HG03103 (cell line): Measurements from ENCODE around the gene CBR4.
"Not testable (repeated sequence)": the region's sequence is repeated elsewhere in the genome, so short reads cannot be mapped to it uniquely, and the experiment has no call there.

Source experiments
- ATAC-seq: cut with Tn5 transposase; IDR thresholded peaks from one replicate; pipeline ENCODE4 v1.9.1; 2021; ENCODE audit warnings: low read depth; ENCODE audit not compliant: unreplicated experiment

The CBR4 gene

DNA sequence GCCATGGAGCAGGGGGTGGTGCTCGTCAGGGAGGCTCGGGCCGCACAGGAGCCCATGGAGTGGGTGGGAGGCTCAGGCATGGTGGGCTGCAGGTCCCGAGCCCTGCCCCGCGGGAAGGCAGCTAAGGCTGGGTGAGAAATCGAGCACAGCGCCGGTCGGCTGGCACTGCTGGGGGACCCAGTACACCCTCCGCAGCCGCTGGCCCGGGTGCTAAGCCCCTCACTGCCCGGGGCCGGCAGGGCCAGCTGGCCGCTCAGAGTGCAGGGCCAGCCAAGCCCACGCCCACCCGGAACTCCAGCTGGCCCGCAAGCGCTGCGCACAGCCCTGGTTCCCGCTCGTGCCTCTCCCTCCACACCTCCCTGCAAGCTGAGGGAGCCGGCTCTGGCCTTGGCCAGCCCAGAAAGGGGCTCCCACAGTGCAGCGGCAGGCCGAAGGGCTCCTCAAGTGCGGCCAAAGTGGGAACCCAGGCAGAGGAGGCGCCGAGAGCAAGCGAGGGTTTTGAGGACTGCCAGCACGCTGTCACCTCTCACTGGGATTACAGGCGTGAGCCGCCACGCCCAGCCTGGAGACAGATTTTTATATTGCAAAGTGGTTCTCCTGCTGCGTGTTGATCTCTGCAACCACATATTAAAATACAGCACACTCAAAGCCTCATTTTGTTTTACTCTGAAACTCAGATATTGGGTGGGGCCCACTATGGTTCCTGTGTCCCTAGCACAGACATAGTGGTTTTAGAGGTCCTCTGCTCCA lies 26.0 kb upstream of the CBR4 start:
- ATAC-seq, result not testable (repeated sequence)

DNA sequence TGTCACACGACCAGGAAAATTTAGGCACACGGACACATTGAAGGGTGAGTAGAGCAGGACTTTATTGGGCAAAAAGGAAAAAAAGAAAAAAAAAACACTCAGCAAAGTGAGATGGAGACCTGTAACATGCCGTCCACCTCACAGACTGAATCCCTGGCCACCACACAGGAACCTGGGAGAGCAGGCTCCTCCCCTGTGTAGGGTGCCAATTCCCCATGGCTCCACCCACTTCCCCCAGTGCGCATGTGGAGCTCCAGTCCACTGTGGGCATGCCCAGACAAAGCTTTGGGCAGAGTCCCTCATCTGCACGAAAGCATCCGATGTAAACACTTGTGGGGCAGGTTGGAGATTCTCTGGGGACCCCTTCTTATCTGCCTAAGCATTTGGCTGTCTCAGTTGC lies 23.6 kb upstream of the CBR4 start:
- no peak for ATAC-seq

DNA sequence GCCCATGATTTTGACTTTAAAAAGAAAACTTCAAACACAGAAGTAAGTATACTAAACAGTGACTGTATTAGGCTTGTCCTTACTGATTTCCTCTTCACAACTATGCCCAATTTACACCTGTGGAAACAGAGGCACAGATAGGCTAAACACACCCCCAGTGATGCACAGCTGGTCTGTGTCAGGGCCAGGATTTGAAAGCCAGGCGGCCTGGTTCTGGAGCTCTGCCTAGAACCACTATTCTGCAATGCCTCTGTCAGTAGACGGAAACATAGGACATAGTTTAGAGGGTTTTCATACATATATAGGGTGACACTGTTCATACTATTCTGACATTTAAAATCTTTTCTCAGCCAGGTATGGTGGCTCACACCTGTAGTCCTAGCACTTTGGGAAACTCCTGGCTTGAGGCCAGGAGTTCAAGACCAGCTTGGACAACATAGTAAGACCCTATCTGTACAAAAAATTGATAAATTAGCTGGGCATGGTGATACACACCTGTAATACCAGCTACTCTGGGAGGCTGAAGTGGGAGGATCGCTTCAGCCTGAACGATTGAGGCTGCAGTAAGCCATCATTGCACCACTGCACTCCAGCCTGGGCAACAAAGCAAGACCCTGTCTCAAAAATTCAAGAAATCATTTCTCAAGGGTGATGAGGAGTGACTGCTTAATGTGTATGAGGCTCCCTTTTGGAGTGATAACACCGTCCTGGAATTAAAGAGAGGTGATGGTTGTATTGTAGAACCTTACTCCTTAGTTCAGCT lies 23.0 kb upstream of the CBR4 start:
- no peak for ATAC-seq

- no peak for ATAC-seq
These were observed 22.1 kb upstream of the CBR4 start for GRCh38 chr4:169032194-169032593.

GRCh38 chr4:169031392-169031791 lies 21.3 kb upstream of the CBR4 start:
- no peak for ATAC-seq

DNA sequence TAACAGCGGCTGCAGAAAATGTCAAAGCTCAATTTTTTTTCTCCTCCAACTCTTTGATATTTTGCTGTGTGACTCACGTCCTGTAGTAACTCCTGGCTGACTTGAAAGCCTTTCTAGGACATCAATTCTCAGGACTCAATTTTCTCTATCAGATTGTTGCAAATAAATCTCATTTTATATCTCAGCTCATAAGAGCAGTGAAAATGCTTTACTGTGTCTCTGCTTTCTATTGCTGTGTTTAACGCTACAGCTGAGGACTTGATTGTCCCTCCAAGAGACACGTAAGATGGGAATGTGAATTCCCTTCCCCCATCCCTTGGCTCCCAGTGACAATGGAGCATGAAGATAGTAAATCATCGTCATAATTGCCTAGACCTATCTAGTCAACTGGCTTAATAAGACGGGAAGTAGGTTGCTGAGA lies 20.5 kb upstream of the CBR4 start:
- ATAC-seq, result no peak

DNA sequence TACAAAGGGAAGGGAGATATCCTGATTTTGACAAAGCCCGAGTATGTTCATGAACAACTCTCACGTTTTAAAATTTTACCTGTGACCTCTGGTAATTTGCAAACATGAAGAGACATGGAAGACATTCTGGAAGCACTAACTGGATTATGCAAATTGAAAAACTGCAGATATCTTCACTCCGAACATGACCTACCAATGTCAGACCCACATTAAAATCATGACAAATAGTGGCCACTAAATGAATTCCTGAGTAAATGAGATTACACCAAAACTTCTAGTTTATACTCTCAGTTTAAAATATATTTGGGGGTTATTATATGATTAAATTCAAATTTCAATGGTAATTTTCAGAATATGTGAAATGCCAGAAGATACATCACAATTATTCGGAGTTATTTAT lies 19.9 kb upstream of the CBR4 start:
- ATAC-seq, result no peak

DNA sequence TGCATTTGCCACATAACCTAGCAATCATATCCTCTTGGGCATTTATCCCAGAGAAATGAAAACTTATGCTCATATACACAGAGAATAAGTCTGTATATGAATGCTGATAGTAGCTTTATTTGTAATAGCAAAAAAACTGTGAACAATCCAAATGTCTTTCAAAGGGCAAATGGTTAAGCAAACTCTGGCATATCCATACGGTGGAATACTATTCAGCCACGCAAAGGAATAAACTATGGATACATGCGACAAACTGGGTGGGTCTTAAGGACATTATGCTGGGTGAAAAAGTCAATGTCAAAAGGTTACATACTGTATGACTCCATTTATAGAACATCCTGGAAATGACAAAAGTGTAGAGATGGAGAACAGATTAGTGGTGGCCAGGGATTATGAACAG lies 17.6 kb upstream of the CBR4 start:
- ATAC-seq, result no peak

DNA sequence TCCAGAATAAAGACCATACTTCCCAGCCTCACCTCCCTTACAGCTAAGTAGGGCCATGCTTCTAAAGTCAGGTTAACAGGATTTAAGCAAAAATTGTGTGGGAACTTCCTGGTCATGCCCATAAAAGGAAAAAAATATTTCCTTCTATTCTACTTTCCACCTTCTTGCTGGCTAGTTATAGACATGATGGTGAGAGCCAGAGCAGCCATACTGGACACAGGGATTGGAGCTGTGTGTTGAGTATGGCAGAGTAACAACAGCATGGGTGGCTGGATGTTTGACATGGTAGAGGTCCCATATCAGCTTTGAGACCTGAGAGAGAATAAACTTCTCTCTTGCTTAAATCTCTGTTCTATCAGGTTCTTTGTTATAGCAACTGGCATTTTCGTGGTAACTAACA lies 15.1 kb upstream of the CBR4 start:
- ATAC-seq, result no peak

GRCh38 chr4:169024762-169025161 lies 14.7 kb upstream of the CBR4 start:
- ATAC-seq, result peak; percentile 72

DNA sequence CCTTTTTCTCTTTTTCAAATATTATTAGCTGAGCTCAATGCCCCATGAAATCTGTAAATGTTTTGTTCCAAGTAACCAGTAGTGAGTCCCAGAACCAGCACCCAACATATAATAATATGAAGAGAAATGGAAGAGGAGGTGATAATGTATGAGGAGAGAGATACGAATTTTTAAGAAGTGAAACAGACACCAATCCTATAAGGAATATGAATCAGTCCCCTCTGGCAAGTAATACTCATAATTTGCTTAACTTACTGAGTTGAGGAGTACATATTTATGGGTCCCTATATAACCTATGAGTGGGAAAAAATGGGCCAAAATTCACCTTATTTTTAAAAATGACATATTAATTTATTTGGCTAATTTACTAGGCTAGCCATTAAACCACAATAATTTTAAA lies 8.4 kb upstream of the CBR4 start:
- ATAC-seq, result no peak

GRCh38 chr4:169017971-169018370 lies 7.9 kb upstream of the CBR4 start:
- ATAC-seq, result no peak

DNA sequence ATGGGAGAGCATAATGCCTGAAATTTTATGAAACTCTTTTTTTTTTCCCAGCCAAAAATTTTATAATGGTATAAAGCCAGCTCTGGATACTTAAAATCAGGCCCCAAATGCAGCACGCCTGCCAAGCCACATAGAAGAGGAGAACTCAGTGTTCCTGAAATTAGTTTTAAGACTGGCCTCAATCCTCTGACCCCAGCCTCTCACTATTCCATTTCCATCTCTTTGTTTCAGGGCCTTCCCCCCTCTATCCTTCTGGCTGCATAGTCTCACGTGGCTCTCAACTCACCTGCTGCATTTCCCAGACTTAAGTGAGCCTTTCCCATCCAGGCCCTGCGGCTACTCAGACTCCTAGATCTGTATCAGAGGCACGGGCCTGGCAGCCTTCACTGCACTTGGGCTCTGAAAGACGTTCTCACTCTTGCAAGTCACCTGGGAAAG lies 5.2 kb upstream of the CBR4 start:
- ATAC-seq, result no peak

- no peak for ATAC-seq
These were observed 4.5 kb upstream of the CBR4 start for GRCh38 chr4:169014586-169014985.

GRCh38 chr4:169013396-169013795 lies 3.3 kb upstream of the CBR4 start:
- no peak for ATAC-seq

- no peak for ATAC-seq
These were observed 2.0 kb upstream of the CBR4 start for GRCh38 chr4:169012049-169012448.

- peak; percentile 34 for ATAC-seq
These were observed 550 bp downstream of the CBR4 start for GRCh38 chr4:169009286-169010124.

- no peak for ATAC-seq
These were observed 4.5 kb downstream of the CBR4 start for GRCh38 chr4:169005453-169006099.

DNA sequence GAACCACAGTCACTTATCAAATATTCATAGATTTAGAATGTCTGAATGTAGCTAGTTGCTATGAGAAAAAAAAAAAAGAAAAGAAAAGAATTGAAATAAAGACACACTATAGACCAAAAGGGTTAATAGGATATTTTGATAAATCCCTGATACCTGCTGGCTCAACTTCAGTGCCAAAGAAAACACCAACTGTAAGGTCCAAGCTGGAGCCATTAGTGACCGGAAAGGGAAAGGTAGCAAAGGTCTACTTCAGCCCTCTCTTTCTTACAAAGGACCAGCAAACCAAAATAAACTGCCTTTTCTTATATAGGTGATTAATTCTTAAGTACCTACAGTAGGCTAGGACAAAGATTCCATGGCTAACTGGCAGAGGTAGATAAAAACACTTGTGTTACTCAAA lies 9.7 kb downstream of the CBR4 start:
- no peak for ATAC-seq

GRCh38 chr4:168999809-169000208 lies 10.2 kb downstream of the CBR4 start:
- ATAC-seq, result no peak

DNA sequence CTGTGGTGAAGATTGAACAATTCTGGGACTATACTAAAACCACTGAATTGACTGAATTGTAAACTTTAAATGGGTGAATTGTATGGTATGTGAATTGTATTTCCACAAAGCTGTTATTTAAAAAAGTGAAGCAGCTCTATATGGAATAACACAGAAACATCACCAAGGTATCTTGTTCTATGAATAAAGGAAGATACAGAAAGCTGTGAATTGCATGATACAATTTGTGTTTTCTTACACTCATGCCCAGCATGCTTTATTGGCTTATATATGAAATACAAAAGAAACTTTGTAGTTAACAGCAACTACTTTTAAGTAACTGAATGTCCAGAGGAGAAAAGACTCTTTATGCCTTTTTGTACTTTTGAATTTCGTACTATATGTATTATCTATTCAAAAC lies 11.5 kb downstream of the CBR4 start:
- ATAC-seq, result no peak
